ENCODE results near the gene VPS51. TPM values are rescaled to one million over a fixed set of nuclear protein-coding genes. Genes with fewer than 3 reads are reported as not detected.
A peak's percentile ranks its signal among the peaks of the same experiment; 100 is the strongest.

VPS51 gene
- total and polyA plus RNA-seq, 2 of the 13 experiments (the other 11 are each of a cell fraction or from before 2014, with no cell fraction given): 76.3 to 90.6 TPM

DNA sequence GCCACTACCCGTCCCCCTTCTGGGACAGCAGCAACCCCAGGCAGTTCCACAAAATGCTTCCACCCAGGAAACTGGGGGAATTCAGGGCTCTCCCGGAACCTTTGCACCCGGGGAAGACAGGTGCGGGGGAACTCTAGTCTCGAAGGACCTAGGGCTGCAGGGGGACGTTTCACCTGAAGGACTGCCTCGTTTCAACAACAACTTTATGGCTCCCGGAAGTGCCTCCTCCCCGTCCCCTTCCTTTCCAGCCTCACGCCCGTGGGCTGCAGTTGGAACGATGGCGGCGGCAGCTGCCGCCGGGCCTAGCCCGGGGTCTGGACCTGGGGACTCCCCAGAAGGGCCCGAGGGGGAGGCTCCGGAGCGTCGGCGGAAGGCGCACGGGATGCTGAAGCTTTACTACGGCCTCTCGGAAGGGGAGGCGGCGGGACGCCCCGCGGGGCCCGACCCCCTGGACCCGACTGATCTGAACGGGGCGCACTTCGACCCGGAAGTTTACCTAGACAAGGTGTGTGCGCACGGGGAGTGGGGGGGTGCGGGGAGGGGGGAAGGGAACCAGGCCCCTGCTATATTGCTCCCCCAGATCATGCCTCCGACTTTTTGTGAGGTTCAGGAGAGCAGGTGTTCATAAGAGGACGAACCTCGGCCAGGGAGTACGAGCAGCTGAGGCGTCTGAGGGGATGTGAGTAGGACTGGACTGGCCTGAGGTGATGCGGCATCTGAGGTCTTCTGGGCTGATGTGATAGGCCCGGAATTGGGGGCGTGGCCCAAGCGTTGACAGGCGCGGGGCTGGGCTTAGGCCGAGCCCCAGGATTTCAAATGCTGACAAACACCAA, at the start of gene VPS51 (continued):
- TF ChIP-seq ZNF776 (CRISPR knock-in tag; IDR thresholded peaks at IDR 0.05) (0 out of 2 replicates have a peak, but pooled peaks have one; percentile 69), ONECUT2 (CRISPR knock-in tag; IDR thresholded peaks at IDR 0.05) (no peak), ZNF709 (CRISPR knock-in tag; IDR thresholded peaks at IDR 0.05) (no peak), ARID2 (CRISPR knock-in tag; IDR thresholded peaks at IDR 0.05; ENCODE audit: borderline replicate concordance) (no peak), ZZZ3 (CRISPR knock-in tag; IDR thresholded peaks at IDR 0.05; ENCODE audit: borderline replicate concordance) (peak; percentile 72; the same call in 1 of the 2 replicates), YEATS4 (CRISPR knock-in tag; IDR thresholded peaks at IDR 0.05; ENCODE audit: borderline replicate concordance) (peak; percentile 82), PRPF4 (IDR thresholded peaks at IDR 0.05; ENCODE audit: low read depth, low read length, poor library complexity, severe bottlenecking) (peak; percentile 97), KDM3A (CRISPR knock-in tag; IDR thresholded peaks at IDR 0.05; ENCODE audit: low read depth) (peak; percentile 55; the same call in 1 of the 2 replicates), ZNF329 (CRISPR knock-in tag; IDR thresholded peaks at IDR 0.05; ENCODE audit: low read depth) (no peak), DPF2 (CRISPR knock-in tag; IDR thresholded peaks at IDR 0.05; ENCODE audit: borderline replicate concordance, low read depth) (no peak), CHD2 (IDR thresholded peaks at IDR 0.05; ENCODE audit: low read depth, low read length) (peak; percentile 55; the same call in 1 of the 2 replicates), MEF2D (CRISPR knock-in tag; IDR thresholded peaks at IDR 0.05) (peak; percentile 59; the same call in 1 of the 2 replicates)
- TF ChIP-seq, protein P1, sequence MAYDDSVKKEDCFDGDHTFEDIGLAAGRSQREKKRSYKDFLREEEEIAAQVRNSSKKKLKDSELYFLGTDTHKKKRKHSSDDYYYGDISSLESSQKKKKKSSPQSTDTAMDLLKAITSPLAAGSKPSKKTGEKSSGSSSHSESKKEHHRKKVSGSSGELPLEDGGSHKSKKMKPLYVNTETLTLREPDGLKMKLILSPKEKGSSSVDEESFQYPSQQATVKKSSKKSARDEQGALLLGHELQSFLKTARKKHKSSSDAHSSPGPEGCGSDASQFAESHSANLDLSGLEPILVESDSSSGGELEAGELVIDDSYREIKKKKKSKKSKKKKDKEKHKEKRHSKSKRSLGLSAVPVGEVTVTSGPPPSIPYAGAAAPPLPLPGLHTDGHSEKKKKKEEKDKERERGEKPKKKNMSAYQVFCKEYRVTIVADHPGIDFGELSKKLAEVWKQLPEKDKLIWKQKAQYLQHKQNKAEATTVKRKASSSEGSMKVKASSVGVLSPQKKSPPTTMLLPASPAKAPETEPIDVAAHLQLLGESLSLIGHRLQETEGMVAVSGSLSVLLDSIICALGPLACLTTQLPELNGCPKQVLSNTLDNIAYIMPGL (CRISPR knock-in tag; IDR thresholded peaks at IDR 0.05; ENCODE audit: borderline replicate concordance in 1 of 2, low read depth in 1 of 2): peak; percentile 78 to 80
- TF ChIP-seq, protein P2, sequence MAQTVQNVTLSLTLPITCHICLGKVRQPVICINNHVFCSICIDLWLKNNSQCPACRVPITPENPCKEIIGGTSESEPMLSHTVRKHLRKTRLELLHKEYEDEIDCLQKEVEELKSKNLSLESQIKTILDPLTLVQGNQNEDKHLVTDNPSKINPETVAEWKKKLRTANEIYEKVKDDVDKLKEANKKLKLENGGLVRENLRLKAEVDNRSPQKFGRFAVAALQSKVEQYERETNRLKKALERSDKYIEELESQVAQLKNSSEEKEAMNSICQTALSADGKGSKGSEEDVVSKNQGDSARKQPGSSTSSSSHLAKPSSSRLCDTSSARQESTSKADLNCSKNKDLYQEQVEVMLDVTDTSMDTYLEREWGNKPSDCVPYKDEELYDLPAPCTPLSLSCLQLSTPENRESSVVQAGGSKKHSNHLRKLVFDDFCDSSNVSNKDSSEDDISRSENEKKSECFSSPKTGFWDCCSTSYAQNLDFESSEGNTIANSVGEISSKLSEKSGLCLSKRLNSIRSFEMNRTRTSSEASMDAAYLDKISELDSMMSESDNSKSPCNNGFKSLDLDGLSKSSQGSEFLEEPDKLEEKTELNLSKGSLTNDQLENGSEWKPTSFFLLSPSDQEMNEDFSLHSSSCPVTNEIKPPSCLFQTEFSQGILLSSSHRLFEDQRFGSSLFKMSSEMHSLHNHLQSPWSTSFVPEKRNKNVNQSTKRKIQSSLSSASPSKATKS (CRISPR knock-in tag; IDR thresholded peaks at IDR 0.05): peak; percentile 92; the same call in 1 of the 2 replicates
- TF ChIP-seq, protein P3, sequence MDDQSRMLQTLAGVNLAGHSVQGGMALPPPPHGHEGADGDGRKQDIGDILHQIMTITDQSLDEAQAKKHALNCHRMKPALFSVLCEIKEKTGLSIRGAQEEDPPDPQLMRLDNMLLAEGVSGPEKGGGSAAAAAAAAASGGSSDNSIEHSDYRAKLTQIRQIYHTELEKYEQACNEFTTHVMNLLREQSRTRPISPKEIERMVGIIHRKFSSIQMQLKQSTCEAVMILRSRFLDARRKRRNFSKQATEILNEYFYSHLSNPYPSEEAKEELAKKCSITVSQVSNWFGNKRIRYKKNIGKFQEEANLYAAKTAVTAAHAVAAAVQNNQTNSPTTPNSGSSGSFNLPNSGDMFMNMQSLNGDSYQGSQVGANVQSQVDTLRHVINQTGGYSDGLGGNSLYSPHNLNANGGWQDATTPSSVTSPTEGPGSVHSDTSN (CRISPR knock-in tag; IDR thresholded peaks at IDR 0.05; ENCODE audit: borderline replicate concordance): no peak
